Tongue (tissue), 2 donors: ENCODE results near the gene TTYH2. TPM values are rescaled to one million over a fixed set of nuclear protein-coding genes. Genes with fewer than 3 reads are reported as not detected.
A peak's percentile ranks its signal among the peaks of the same experiment; 100 is the strongest.
"Not testable (repeated sequence)": the region's sequence is repeated elsewhere in the genome, so short reads cannot be mapped to it uniquely, and the experiment has no call there.

Experiments
- DNase-seq: peaks from one replicate; pipeline ENCODE4 v3.0.0-alpha.2; 2015
- total RNA-seq: library from RNA; depleted of rRNA; stranded (reverse); fragments of >200 nt; gene quantifications from one replicate; pipeline ENCODE4 v1.2.3, GENCODE V29; 2014

The TTYH2 gene
- total RNA-seq, 1 donor from 2014 or later = 39.2 TPM

DNA sequence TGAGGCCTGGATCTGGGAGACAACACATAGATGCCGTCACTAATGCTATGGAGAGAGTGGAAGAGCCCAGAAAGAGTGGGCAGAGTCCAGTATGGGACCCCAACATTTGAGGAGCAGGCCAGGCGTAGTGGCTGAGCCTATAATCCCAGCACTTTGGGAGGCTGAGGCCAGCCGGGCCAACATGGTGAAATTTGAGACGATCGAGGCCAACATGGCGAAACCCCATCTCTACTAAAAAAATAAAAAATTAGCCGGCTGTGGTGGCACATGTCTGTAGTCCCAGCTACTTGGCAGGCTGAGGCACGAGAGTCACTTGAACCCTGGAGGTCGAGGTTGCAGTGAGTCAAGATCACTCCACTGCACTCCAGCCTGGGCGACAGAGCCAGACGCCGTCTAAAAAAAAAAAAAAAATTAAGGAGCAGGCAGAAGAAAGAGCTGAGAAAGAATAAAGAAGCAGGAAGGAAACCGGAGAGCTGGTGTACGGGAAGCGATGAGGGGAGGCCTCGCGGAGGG, 54.7 kb downstream of the TTYH2 start:
- peak; percentile 53 for DNase-seq

DNA sequence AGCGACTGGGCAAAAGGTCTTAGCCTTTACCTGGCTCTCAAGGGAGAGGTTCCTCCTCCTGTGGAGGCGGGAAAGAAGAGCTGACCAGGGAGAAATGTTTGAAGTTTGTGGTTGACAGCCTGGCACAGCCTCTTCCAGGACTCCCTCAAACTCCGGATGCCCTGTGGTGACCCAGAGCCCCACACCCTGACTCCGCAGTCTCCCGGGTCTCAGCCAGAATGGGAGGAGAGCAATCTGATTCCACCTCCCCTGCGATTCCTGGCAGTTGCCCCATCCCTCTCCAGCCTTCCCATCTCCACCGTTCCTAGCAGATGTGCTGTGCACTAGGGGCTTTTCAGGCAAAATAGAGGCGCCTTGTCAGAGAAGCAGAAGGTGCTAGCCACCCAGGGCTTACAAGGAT, 55.2 kb downstream of the TTYH2 start:
- DNase-seq = no peak

DNA sequence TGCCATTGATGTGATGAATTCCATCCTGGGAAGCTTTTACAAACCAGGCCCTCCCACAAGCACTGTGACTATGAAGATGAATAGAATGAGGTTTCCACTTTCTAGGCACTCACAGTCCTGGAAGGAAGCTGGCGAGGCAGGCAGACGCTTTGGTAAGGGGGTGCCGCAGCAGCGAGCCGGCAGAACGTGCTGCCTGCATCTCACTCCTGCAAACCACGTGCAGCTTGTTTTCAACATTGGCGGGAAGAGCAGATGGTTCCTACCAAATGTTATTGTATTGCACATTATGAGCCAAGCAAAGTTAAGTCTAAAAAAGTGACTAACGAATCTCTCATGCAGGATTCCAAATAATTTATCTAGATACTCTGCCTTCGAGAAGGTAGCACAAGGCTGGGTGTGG, 57.0 kb downstream of the TTYH2 start:
- peak; percentile 41 for DNase-seq

GRCh38 chr17:74271281-74271680, 57.9 kb downstream of the TTYH2 start:
- DNase-seq = no peak

- no peak for DNase-seq
Measured at GRCh38 chr17:74271901-74272561, 58.7 kb downstream of the TTYH2 start.

- peak; percentile 58 for DNase-seq
Measured at GRCh38 chr17:74272731-74273201, 59.4 kb downstream of the TTYH2 start.

DNA sequence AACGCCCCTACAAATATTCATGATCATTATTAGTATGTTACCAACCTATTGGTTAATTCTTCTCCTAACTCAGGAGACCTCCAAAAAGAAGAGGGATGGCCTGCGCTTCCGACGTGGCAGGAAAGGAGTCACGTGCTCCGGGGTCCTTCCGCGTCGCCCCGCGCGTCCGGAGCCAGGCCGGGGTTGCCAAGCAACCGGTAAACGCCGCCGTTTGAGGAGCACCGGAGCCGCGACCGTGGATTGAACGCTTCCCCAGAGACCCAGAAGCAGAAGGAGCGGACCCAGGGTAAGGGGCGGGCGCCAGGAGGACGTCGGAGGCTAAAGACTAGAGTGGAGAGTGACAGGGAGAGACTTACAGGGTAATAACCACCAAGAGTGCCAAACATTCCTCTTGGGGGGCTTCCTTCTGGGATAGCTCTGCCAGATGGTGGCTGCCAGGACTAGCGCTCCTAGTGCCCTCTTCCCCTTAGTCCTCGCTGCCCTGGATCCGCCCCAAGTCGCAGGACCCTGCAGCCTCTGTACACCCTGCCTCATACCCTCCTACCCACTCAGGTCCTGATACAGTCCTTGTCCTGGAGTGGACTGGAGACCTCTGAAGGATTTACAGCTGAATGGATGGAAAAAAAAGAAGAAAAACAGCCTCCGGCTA, 60.8 kb downstream of the TTYH2 start, which contains the start of gene DNAI2:
TSS of gene DNAI2 (plus strand) at position 175 of the 649 bp plus-strand sequence. CDS start 7,584 bp downstream, outside the sequence.
- DNase-seq = peak; percentile 68

- no peak for DNase-seq
Measured at GRCh38 chr17:74274709-74275340, 61.5 kb downstream of the TTYH2 start.

DNA sequence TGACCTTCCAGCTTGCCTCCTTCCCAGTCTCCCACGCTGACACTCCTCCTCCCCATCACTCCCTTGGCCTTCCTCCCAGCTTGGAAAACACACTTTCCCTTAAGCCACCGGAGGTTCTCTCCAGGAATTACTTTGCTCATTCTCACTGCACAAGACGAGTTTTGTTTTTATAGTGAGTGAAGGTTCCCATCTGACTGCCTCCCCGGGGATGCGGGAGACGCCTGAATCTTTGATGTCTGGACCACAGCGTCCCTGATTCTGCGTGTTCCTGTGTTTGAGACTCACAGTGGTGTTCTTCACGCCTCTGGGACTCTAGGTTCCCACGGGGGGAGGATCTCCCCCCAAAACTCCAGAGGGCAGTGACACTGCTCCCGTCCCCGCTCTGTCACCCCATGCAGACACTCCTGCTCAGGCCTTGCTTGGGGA, 62.7 kb downstream of the TTYH2 start:
- peak; percentile 81 for DNase-seq

GRCh38 chr17:74276541-74277009, 63.2 kb downstream of the TTYH2 start:
- DNase-seq = peak; percentile 63

GRCh38 chr17:74277935-74278334, 64.6 kb downstream of the TTYH2 start:
- no peak for DNase-seq

DNA sequence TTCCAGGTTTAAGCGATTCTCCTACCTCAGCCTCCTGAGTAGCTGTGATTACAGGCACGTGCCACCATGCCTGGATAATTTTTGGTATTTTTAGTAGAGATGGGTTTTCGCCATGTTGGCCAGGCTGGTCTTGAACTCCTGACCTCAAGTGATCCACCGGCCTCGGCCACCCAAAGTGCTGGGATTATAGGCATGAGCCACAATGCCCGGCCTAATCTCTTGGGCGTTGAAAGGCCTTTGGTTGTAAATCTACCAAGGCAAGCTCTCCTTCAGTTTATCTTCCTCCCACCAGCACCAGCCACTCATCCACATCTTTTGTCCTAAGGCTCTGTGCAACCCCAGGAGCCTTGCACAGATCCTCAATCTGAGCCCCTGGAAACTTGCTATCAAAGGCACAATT, 66.2 kb downstream of the TTYH2 start:
- DNase-seq = not testable (repeated sequence)

GRCh38 chr17:74280093-74280513, 66.7 kb downstream of the TTYH2 start:
- DNase-seq = no peak

DNA sequence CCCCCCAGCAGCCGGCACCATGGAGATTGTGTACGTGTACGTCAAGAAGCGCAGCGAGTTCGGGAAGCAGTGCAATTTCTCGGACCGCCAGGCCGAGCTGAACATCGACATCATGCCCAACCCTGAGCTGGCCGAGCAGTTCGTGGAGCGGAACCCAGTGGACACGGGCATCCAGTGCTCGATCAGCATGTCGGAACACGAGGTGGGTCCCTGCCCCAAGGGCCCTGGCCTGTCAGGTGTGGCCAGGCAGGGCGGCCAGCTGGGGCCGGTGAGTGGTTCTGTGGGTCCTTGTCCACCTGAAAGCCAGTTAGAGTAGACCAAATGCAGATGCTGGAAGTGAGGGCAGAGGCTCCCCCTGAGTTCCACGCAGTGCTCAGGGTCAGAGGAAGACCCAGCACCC, 68.4 kb downstream of the TTYH2 start:
- no peak for DNase-seq

DNA sequence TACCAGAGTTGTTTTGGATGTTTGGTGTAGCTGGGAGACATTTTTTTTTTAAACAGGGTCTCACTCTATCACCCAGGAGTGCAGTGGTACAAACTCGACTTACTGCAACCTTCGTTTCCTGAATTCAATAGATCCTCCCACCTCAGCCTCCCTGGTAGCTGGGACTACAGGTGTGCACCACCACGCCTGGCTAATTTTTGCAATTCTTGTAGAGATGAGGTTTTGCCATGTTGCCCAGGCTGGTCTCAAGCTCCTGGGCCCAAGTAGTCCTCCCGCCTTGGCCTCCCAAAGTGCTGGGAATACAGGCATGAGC, 68.9 kb downstream of the TTYH2 start:
- not testable (repeated sequence) for DNase-seq

DNA sequence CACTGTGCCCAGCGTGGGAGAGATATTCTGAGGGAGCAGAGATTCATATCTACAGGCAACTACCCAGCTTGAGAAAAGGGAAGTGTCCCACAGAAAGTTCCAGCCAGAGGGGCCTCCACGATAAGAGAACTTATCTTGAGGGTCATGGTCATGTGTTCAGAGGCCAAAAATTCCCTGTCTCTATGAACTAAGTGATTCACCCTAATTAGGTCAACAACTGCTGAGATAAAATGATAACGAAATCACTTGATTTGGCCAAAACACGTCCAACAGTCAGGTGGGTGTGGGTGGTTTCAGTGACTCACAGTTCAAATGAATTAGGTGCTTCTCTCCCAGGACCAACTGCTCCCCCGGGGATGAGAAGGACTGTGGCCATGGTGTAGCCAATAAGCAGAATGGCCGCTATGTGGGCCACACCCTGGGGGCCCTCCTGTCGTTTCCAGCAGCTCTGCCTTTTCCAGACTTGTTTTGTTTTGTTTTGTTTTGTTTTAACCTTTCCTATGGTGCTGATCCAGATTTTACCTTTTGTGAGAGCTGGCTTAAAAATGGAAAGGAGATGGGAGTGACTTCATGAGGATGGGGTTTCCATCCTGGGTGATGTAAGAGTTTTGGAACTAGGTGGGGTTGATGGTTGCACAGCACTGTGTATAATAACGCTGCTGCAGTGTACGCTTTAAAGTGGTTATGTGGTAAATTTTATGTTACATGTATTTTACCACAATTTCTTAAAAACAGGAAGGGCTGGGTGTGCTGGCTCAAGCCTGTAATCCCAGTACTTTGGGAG, 69.4 kb downstream of the TTYH2 start:
- DNase-seq = no peak

DNA sequence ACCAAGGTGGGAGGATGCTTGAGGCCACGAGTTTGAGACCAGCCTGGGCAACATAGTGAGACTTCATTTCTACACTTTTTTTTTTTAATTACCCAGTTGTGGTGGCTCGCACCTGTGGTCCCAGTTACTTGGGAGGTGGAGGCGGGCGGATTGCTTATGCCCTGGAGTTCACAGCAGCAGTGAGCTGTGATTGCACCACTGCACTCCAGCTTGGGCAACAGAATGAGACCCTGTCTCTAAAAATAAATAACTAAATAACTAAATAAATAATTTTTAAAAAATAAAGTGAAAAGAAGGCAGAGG, 70.0 kb downstream of the TTYH2 start:
- no peak for DNase-seq

- DNase-seq = no peak
Measured at GRCh38 chr17:74287031-74287602, 73.7 kb downstream of the TTYH2 start.

DNA sequence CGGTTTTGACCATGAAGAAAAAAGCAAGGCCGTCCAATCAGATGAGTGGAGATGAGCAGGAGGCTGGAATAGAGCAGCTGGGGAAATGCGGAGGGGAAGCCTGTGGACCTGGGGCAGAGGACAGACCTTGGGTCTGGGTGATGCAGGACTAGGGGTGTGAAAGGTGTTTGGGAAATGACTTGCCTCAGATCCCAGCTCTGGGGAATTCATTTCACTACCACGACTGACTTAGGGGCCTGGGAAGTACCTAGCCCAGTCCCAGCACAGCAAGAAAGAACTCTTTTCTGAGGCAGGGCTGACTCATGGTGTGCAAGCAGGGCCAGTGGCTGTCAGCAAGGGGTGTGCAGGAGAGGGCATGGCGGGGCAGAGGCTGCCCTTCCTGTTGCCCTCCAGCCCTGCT, 75.4 kb downstream of the TTYH2 start:
- no peak for DNase-seq

- DNase-seq = no peak
Measured at GRCh38 chr17:74289688-74290087, 76.3 kb downstream of the TTYH2 start.

DNA sequence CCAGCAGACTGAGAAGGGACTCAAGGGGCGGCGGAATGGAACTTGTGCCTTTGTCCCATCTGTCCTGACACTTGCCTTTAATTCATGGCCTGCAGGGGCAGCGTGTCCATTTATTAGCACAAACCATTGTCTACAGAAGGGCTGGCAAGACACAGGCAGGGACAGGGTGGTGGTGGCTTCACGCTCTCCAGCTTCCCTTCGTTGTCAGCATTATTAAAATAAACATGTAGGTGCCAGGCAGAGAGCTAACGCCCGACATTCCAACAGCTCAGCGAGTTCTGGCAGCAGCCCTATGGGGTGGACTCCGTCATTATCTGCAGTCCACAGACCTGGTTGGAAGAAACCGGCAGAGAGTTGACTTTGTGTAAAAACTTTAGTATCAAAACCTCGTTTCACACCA, 77.0 kb downstream of the TTYH2 start:
- no peak for DNase-seq

- no peak for DNase-seq
Measured at GRCh38 chr17:74292495-74292894, 79.1 kb downstream of the TTYH2 start.
